HT-29 (cell line): ENCODE measurements around the gene DHX38. TPM values are rescaled to one million over a fixed set of nuclear protein-coding genes. Genes with fewer than 3 reads are reported as not detected.

ENCODE experiments used
- total RNA-seq: library from RNA; depleted of rRNA; stranded (reverse); fragments of >200 nt; shearing (Covaris generic); gene quantifications from 2 replicates; pipeline ENCODE4 v1.2.3, GENCODE V29; 2014; rRNA removed

The DHX38 gene
- total RNA-seq, 1 experiment from 2014 or later: 45.2 TPM

Other genes starting within 250 kb of the DHX38 start
- gene ATXN1L, start 247.9 kb upstream of the DHX38 start, total RNA-seq: 12.3 and 14.1 TPM in 2 replicates
- gene ZNF821, start 209.7 kb upstream of the DHX38 start, total RNA-seq: 7.4 and 10.8 TPM in 2 replicates
- gene IST1, start 198.3 kb upstream of the DHX38 start, total RNA-seq: 115 and 136 TPM in 2 replicates
- not detected in 2 replicates for gene PKD1L3, start 93.4 kb upstream of the DHX38 start, total RNA-seq
- 13.0 and 13.1 TPM in 2 replicates for gene DHODH, start 85.1 kb upstream of the DHX38 start, total RNA-seq
- not detected in 2 replicates for gene HP, start 39.3 kb upstream of the DHX38 start, total RNA-seq
- not detected in 2 replicates for gene HPR, start 30.6 kb upstream of the DHX38 start, total RNA-seq
- gene TXNL4B, start 227 bp upstream of the DHX38 start, total RNA-seq: 4.1 and 7.5 TPM in 2 replicates
- 2.3 TPM in 1 of 2 replicates, not detected in the other for gene PMFBP1, start 78.3 kb downstream of the DHX38 start, total RNA-seq